Fibroblast of skin of scalp (primary cell): ENCODE data around the gene CR1L.
A peak's percentile ranks its signal among the peaks of the same experiment; 100 is the strongest.
"Not testable (repeated sequence)": the region's sequence is repeated elsewhere in the genome, so short reads cannot be mapped to it uniquely, and the experiment has no call there.

Experiments used
- DNase-seq: peaks from one replicate; pipeline ENCODE4 v3.0.0-alpha.2; 2013

The CR1L gene

GRCh38 chr1:207747627-207748492, 102.9 kb downstream of the CR1L start:
- no peak for DNase-seq

GRCh38 chr1:207748737-207749528, 104.0 kb downstream of the CR1L start:
- DNase-seq: no peak

DNA sequence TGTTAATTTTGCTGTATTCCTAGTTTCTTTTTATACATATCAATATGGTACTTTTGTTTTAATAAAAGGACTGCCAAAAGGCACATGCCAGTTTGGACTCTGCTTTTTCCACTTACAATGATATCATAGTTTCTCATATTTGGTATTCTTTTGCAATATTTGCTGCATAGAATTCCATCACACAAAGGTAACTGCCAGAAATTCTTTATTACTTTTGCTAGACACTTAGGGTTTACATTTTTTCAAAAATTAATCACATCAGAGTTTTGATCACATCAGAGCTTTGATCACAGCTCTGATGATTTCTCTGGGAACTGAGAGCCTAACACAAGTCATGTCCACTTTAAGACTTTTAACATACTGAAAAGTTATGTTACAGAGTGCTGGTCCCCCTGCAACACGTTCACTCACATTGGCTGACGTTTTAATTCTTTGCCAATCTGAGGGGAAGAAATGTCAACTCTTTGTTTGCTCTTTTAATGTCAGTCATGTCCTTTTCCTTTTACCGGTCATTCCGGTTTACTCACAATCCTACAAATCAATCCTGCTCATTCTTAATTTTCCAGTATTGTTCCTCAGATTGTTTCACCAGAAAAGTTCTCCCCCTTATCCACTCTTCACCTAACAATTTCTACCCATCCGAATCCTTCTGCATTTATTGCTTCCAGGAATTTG, 105.8 kb downstream of the CR1L start:
- DNase-seq: no peak

- not testable (repeated sequence) for DNase-seq
Measured at GRCh38 chr1:207751463-207751789, 106.5 kb downstream of the CR1L start.

DNA sequence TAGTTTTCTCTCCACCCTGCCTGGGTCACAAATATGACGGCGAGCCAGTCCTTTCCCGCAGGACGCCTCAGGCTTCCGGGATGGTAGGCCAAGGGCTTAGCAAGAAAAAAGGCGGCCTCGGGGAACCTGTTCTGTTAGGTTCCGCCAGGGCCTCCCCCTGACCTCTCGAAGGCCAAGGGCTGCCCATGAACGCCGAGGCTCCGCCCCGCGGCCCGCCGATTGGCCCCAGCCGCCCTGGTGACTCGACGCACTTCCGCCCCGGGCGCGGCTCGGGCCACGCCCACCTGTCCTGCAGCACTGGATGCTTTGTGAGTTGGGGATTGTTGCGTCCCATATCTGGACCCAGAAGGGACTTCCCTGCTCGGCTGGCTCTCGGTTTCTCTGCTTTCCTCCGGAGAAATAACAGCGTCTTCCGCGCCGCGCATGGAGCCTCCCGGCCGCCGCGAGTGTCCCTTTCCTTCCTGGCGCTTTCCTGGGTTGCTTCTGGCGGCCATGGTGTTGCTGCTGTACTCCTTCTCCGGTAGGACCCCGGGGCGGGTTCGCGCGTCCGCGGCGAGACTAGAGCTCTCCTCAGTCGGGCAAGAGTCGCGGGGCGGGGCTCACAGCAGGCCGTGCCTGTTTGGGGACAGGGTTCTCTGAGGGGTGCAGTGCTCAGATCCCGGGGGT, 107.0 kb downstream of the CR1L start, which contains the start of gene CD46:
CD46 (plus strand) TSS at position 265 of the 666 bp plus-strand sequence; CDS start at position 424, 159 bp downstream.
- peak; percentile 90 for DNase-seq

DNA sequence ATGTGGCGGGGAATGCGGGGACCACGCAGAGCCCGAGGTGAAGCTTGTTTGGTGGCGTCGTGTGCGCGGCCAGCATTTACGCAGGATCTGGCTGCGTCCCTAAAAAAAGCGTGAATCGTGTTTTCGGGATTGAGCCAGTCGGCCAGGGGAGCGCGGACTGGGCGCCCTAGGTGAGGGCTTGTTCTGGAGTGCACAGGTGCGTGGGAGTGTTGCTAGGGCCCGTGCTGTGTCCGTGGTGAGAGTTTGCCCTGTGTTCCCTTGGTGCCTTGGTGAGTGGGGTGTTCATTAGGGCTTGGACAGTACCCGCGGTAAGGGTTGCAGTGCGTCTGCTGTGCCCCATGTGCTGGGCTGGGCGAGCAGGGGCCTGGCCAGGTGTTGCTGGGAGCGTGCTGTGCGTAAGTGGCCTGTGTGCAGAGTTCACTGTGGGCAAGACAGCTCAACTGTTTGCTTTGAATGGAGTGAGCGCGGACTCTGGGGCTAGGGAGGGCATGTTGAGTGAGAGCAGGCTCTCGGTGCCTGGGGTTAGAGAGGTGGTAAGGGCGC, 107.6 kb downstream of the CR1L start:
- no peak for DNase-seq

DNA sequence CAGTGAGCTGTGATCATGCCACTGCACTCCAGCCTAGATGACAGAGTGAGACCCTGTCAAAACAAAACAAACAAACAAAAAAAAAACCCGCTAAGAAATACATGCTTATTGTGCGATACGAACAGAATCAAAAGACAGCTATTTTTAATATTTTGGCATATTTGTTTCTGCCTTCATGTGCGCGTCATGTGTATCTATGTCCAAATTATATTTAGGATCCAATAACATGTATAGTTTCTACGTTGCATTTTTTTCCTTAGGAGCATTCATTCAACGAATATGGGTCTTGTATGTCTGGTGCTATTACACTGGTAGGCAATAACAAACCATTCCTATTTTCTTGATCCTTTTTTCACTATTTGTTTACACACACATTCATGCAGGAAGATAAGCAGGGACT, 108.7 kb downstream of the CR1L start:
- DNase-seq: no peak

- no peak for DNase-seq
Measured at GRCh38 chr1:207754011-207754410, 109.1 kb downstream of the CR1L start.

- no peak for DNase-seq
Measured at GRCh38 chr1:207754974-207755700, 110.2 kb downstream of the CR1L start.

GRCh38 chr1:207755846-207756693, 111.1 kb downstream of the CR1L start:
- no peak for DNase-seq

GRCh38 chr1:207762622-207763021, 117.7 kb downstream of the CR1L start:
- DNase-seq: no peak

DNA sequence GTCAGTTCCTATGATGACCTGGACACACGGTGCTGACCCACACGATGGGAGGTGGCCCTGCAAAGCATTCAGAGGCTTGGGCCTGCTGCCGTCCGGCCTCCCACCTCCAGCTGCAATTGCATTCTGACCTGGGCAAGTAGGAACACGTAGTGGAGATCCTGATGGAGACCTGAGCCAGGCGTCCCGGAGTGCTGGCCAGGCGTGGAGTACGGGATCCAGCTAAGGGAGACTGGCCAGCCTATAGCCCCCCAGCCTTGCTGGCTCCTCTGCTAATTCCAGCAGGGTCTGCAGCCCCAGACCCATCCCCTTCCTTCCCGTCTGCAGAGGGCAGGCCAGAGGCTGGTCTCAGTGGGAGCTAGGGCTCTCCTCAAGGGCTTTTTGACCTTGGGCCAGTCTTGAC, 118.2 kb downstream of the CR1L start:
- no peak for DNase-seq

- DNase-seq: no peak
Measured at GRCh38 chr1:207763972-207764371, 119.0 kb downstream of the CR1L start.

DNA sequence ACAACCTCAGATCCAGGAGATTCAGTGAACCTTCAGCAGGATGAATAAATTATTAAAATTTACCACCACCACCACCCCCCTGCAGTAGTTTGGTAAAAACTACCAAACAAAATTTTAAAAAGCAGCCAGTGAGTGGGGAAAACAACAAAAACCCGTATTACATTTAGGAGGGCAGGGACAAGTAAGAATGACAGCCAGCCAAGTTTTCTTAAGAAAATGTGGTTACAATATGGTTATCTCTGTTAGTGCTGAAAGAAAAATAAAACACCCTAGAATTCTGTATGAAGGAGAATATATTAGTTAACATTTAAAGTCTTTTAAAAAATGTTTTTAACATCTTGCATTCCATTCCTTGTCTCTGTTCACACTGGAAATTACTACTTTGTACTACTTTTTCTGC, 121.6 kb downstream of the CR1L start:
- DNase-seq: no peak

DNA sequence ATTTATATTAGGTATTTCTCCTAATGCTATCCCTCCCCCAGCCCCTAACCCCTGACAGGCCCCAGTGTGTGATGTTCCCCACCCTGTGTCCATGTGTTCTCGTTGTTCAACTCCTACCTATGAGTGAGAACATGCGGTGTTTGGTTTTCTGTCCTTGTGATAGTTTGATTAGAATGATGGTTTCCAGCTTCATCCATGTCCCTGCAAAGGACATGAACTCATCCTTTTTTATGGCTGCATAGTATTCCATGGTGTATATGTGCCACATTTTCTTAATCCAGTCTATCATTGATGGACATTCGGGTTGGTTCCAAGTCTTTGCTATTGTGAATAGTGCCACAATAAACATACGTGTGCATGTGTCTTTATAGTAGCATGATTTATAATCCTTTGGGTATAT, 125.6 kb downstream of the CR1L start:
- not testable (repeated sequence) for DNase-seq
